HCT116 (cell line): ENCODE data around the gene C1orf167. TPM values are rescaled to one million over a fixed set of nuclear protein-coding genes. Genes with fewer than 3 reads are reported as not detected.

Source experiments
- ATAC-seq: fragments of 200-7000 bp; cut with Tn5 transposase; 2 replicates; pipeline ENCODE4 v1.9.1; 2020; ENCODE audit warnings: mild to moderate bottlenecking, moderate library complexity
- BruUV-seq: library from RNA; stranded (reverse); fragments of 400-500 nt; replicated peaks from 2 replicates; lab custom pipeline; 2021; lab: Mats Ljungman, UMichigan
- CTCF ChIA-PET: fragments of 300-600 bp; sonication (Branson Sonifier 250); formaldehyde crosslinking; loops from one replicate; lab custom pipeline; 2021; ENCODE audit warnings: antibody characterized with exemption; lab: Charles Lee
- POLR2A ChIA-PET: fragments of 300-600, 350-600 bp; sonication (Branson Sonifier 250); formaldehyde crosslinking; loops from one replicate; lab custom pipeline; 2021; ENCODE audit warnings: antibody characterized with exemption; lab: Charles Lee
- RAD21 ChIA-PET, 2 experiments: fragments of 300-600 bp; sonication (Branson Sonifier 250); formaldehyde crosslinking; loops; one replicate each; lab custom pipeline; 2023; ENCODE audit warnings: low total read pairs in 2 of 2; ENCODE audit not compliant: uncharacterized antibody in 2 of 2, unreplicated experiment in 2 of 2, low non-redundant PET in 1 of 2; lab: Charles Lee
- DNase-seq: peaks from one replicate; pipeline ENCODE4 v3.0.0-alpha.2; 2010; ENCODE audit warnings: low read depth, low spot score
- H2AFZ ChIP-seq: fragments of 200-600 bp; shearing (Covaris generic), sonication (generic); 2 replicates; pipeline ENCODE4 v1.6.1; 2017; ENCODE audit warnings: low read depth, mixed run types, mixed read lengths, antibody characterized with exemption, low read length; ENCODE audit not compliant: poor library complexity, severe bottlenecking
- H3K27ac ChIP-seq: 2 replicates; pipeline ENCODE4 v1.5.1; 2012; ENCODE audit warnings: low read depth, low read length
- H3K27me3 ChIP-seq: fragments of 200-600 bp; sonication (generic); 2 replicates; pipeline ENCODE4 v1.6.1; 2016; ENCODE audit warnings: mixed run types, low read length, mixed read lengths; ENCODE audit not compliant: insufficient read depth
- H3K36me3 ChIP-seq, 2 experiments: fragments of 200-500 bp in 1 of 2; fragments of 200-600 bp in 1 of 2; sonication (Bioruptor generic) in 1 of 2; sonication (generic) in 1 of 2; 2 replicates each; pipeline versions ENCODE4 v1.5.1 to v1.6.1; 2014 to 2016; ENCODE audit warnings: low read length in 2 of 2, inconsistent platforms in 1 of 2, mixed read lengths in 1 of 2, mixed run types in 1 of 2; ENCODE audit not compliant: insufficient read depth in 2 of 2, control insufficient read depth in 1 of 2
- H3K4me1 ChIP-seq, 2 experiments: fragments of 200-600 bp in 1 of 2; sonication (generic) in 1 of 2; 2 replicates each; pipeline versions ENCODE4 v1.5.1 to v1.6.1; 2012 to 2017; ENCODE audit warnings: low read length in 2 of 2, inconsistent platforms in 1 of 2, mild to moderate bottlenecking in 1 of 2, mixed read lengths in 1 of 2, mixed run types in 1 of 2, moderate library complexity in 1 of 2; ENCODE audit not compliant: insufficient read depth in 2 of 2, control insufficient read depth in 1 of 2
- H3K4me2 ChIP-seq: fragments of 200-600 bp; sonication (generic); 2 replicates; pipeline ENCODE4 v1.6.1; 2017; ENCODE audit warnings: mixed run types, low read length, mixed read lengths
- H3K4me3 ChIP-seq, 2 experiments: fragments of 200-600 bp in 1 of 2; sonication (generic) in 1 of 2; replicated peaks in 1 of 2; 2 replicates each; pipeline ENCODE4 v1.5.1; 2011 to 2016; ENCODE audit warnings: low read length in 2 of 2, control low read depth in 1 of 2, low read depth in 1 of 2, mild to moderate bottlenecking in 1 of 2, mixed read lengths in 1 of 2, mixed run types in 1 of 2
- H3K79me2 ChIP-seq: fragments of 200-600 bp; sonication (generic); 2 replicates; pipeline ENCODE4 v1.6.1; 2017; ENCODE audit warnings: mild to moderate bottlenecking, mixed run types, low read length, moderate library complexity, mixed read lengths; ENCODE audit not compliant: insufficient read depth
- H3K9ac ChIP-seq: fragments of 200-600 bp; sonication (generic); 2 replicates; pipeline ENCODE4 v1.6.1; 2016; ENCODE audit warnings: low read length, mixed read lengths
- H3K9me2 ChIP-seq: fragments of 200-600 bp; sonication (generic), shearing (Covaris generic); 2 replicates; pipeline ENCODE4 v1.6.1; 2017; ENCODE audit warnings: mixed run types, mild to moderate bottlenecking, moderate library complexity; ENCODE audit not compliant: insufficient read depth
- H3K9me3 ChIP-seq, 2 experiments: fragments of 200-500 bp in 1 of 2; fragments of 200-600 bp in 1 of 2; sonication (Bioruptor generic) in 1 of 2; sonication (generic) in 1 of 2; 2 replicates each; pipeline ENCODE4 v1.6.1; 2014 to 2017; ENCODE audit warnings: low read length in 2 of 2, mixed read lengths in 2 of 2, inconsistent platforms in 1 of 2, low read depth in 1 of 2, mild to moderate bottlenecking in 1 of 2, mixed run types in 1 of 2, moderate library complexity in 1 of 2; ENCODE audit not compliant: control insufficient read depth in 1 of 2, insufficient read depth in 1 of 2
- H4K20me1 ChIP-seq: fragments of 200-600 bp; sonication (generic), shearing (Covaris generic); 2 replicates; pipeline ENCODE4 v1.6.1; 2017; ENCODE audit warnings: mixed run types, mild to moderate bottlenecking, moderate library complexity; ENCODE audit not compliant: insufficient read depth
- CBX3 ChIP-seq: IDR thresholded peaks from 2 replicates; pipeline ENCODE4 v1.6.1; 2012; ENCODE audit warnings: low read depth
- EGR1 ChIP-seq: IDR thresholded peaks from 2 replicates; pipeline ENCODE4 v1.6.1; 2012; ENCODE audit warnings: low read depth
- EZH2 ChIP-seq: fragments of 200-600 bp; sonication (generic); IDR thresholded peaks from 2 replicates; pipeline ENCODE4 v1.6.1; 2017; ENCODE audit warnings: antibody characterized with exemption, mixed run types
- POLR2AphosphoS5 ChIP-seq: IDR thresholded peaks from 2 replicates; pipeline ENCODE4 v1.6.1; 2011; ENCODE audit warnings: mild to moderate bottlenecking, low read depth, low read length, moderate library complexity
- ZFX ChIP-seq: fragments of 450-650 bp; IDR thresholded peaks from 2 replicates; pipeline ENCODE4 v1.6.1; 2017
- intact Hi-C: fragments of 100-400 bp; cut with micrococcal nuclease; formaldehyde crosslinking; loops from 2 replicates; pipeline ENCODE4 v1.10.0; 2022
- total RNA-seq: library from RNA; stranded (reverse); gene quantifications from one replicate; pipeline ENCODE4 v1.2.1, GENCODE V29; 2021; ENCODE audit not compliant: unreplicated experiment
- TF ChIP-seq, protein P1 (sequence below): IDR thresholded peaks from 2 replicates; pipeline ENCODE4 v1.6.1; 2012

Gene C1orf167
- total RNA-seq, 1 experiment from 2014 or later = 0.12 TPM

DNA sequence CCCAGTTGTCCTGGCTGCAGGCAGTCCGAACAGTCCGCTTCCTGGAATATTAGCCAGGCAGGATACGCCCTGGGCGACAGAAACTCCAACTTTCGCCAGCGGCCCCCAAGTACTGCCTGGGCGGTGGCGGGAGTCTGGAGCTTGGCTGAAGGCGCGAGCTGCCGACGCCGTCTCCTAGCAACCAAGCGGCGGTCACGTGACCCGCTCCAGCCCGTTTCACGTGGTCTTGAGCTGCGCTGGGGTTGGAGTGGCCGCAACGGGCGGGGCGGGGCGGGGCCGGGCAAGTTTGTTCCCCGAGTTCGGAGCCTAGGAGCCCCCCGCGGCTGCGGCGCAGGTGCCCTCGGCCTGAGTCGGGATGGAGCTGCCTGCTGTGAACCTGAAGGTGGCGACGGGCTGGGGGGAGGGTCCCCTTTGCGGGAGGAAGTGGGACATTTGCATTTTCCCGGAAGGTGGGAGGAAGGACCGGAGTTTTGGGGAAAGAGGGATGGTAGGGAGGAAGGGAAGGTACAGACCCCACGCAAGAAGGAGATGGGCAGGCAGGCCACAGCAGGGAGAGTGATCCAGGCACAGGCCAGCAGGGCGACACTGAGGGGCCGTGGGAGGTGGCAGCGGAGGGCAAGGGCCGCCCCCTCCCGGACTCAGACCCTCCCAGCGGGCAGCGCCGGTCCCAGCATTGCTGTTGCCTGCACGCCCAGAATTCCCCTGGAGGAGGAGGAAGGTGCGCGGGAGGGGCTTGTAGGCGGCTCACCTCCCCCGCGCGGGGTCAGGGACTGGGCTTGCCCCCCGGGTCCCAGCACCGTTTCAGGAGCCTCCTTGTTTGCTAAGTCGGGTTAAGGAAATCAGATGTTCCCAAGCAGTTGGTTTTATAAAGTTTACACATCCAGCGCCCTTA, 25.9 kb upstream of the C1orf167 start, which contains the start of gene AGTRAP (continued):
- TF ChIP-seq CBX3 = 0 out of 2 replicates have a peak, but pooled peaks have one; percentile 29
- peak; percentile 65 for TF ChIP-seq POLR2AphosphoS5

GRCh38 chr1:11736746-11737639, 25.0 kb upstream of the C1orf167 start:
- Histone ChIP-seq H3K79me2 (peaks cover 11% of the 10 kb centered on the region), H3K27me3 (no peaks in the 10 kb centered on the region), H3K9me3 (no peaks in the 10 kb centered on the region), H3K4me1 (peaks cover 14 to 34% of the 10 kb centered on the region in 2 experiments), H4K20me1 (no peaks in the 10 kb centered on the region), H3K4me3 (peak overlapping the region; percentile 91 to 92), H3K4me2 (peak overlapping the region; percentile 93), H3K9ac (peak overlapping the region; percentile 77), H3K36me3 (no peaks in the 10 kb centered on the region), H3K9me2 (no peaks in the 10 kb centered on the region), H3K27ac (peak overlapping the region; percentile 85), H2AFZ (peak overlapping the region; percentile 24)
- ChIA-PET RAD21 (no interaction called here), CTCF (interaction anchor here (0.6 kb wide), 1 partner anchor 454 kb away, joined by 3 read pairs; no protein-coding TSS in a partner anchor), POLR2A (no interaction called here)
- DNase-seq (no peak), ATAC-seq (peak; percentile 38)
- intact Hi-C loops = no loop called here
- TSS peak; percentile 63 for BruUV-seq
- TF ChIP-seq EZH2 (no peak), ZFX (no peak), EGR1 (peak; percentile 65; the same call in 1 of the 2 replicates)
- TF ChIP-seq, protein P1, sequence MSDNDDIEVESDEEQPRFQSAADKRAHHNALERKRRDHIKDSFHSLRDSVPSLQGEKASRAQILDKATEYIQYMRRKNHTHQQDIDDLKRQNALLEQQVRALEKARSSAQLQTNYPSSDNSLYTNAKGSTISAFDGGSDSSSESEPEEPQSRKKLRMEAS = 0 out of 2 replicates have a peak, but pooled peaks have one; percentile 37
